Transverse colon (tissue), 4 donors: Measurements from ENCODE around the gene NUAK2. TPM values are rescaled to one million over a fixed set of nuclear protein-coding genes. Genes with fewer than 3 reads are reported as not detected.

Source experiments
- DNase-seq: peaks from one replicate; pipeline ENCODE4 v3.0.0-alpha.2; 2019
- H3K27ac ChIP-seq, 4 donors: fragments of 200-600 bp; sonication (generic); 2 replicates each; pipeline ENCODE4 v1.5.1; 2016 to 2018; ENCODE audit warnings: inconsistent platforms in 4 of 4
- H3K27me3 ChIP-seq: fragments of 200-600 bp; sonication (generic); 2 replicates; pipeline ENCODE4 v1.5.1; 2017; ENCODE audit warnings: inconsistent platforms
- H3K36me3 ChIP-seq, 4 donors: fragments of 200-600 bp; sonication (generic); 2 replicates each; pipeline ENCODE4 v1.5.1; 2017 to 2019; ENCODE audit warnings: inconsistent platforms in 4 of 4
- H3K4me1 ChIP-seq, 4 donors: fragments of 200-600 bp; sonication (generic); 2 replicates each; pipeline ENCODE4 v1.5.1; 2017 to 2020; ENCODE audit warnings: inconsistent platforms in 4 of 4
- H3K4me3 ChIP-seq, 4 donors: fragments of 200-600 bp; sonication (generic); 1 replicate in 1 of 4; 2 replicates in 3 of 4; pipeline versions ENCODE4 v1.5.1 to v1.6.1; 2017 to 2019; ENCODE audit warnings: inconsistent platforms in 4 of 4
- H3K9me3 ChIP-seq, 2 donors: fragments of 200-600 bp; sonication (generic); 2 replicates each; pipeline ENCODE4 v1.5.1; 2017 to 2019; ENCODE audit warnings: inconsistent platforms in 2 of 2
- EP300 ChIP-seq: sonication (generic); formaldehyde crosslinking; IDR thresholded peaks from one replicate; pipeline ENCODE4 v1.6.1; 2017; ENCODE audit warnings: antibody characterized with exemption, low read depth
- POLR2A ChIP-seq: fragments of 450-650 bp; IDR thresholded peaks from one replicate; pipeline ENCODE4 v1.6.1; 2016; ENCODE audit warnings: antibody characterized with exemption, mild to moderate bottlenecking, moderate library complexity
- POLR2AphosphoS5 ChIP-seq, 3 donors: sonication (generic); formaldehyde crosslinking; IDR thresholded peaks; one replicate each; pipeline ENCODE4 v1.6.1; 2016; ENCODE audit warnings: antibody characterized with exemption in 3 of 3
- WGBS, 2 donors: methylation state at CpG; one replicate each; pipeline ENCODE4 v1.1.5; 2018; ENCODE audit warnings: low coverage in 1 of 2; 5-methylcytosine and 5-hydroxymethylcytosine counted together
- in situ Hi-C, 4 donors: fragments of 200-750 bp; cut with MboI; loops; one replicate each; pipeline versions ENCODE4 v1.15.0 to v1.15.1; 2017; ENCODE audit warnings: low sequenced_read_pairs in 3 of 4, low pct_ligation_motif_present in 1 of 4, low pct_unique_long_range_greater_than_20kb in 1 of 4
- intact Hi-C: fragments of 100-400 bp; cut with DNase I; formaldehyde crosslinking; loops from one replicate; pipeline ENCODE4 v1.15.1; 2023; ENCODE audit warnings: low total_unique reads
- small RNA-seq, 4 donors: library from RNA; depleted of rRNA; stranded (forward); fragments of <200 nt; gene quantifications; one replicate each; pipeline ENCODE3, GENCODE V24; 2016
- total RNA-seq, 4 donors: library from RNA; depleted of rRNA; stranded (reverse); fragments of >200 nt; gene quantifications; one replicate each; pipeline ENCODE4 v1.1.0, GENCODE V29; 2016
- TF ChIP-seq, protein P1 (sequence below), 5 experiments: fragments of 200-600 bp in 3 of 5; fragments of 450-650 bp in 2 of 5; sonication (generic) in 3 of 5; IDR thresholded peaks; 1 replicate in 2 of 5; 2 replicates in 3 of 5; pipeline ENCODE4 v1.5.1; 2016 to 2017; ENCODE audit warnings: antibody characterized with exemption in 5 of 5, inconsistent platforms in 3 of 5, mild to moderate bottlenecking in 2 of 5, moderate library complexity in 1 of 5

Gene NUAK2
- total RNA-seq, 4 donors from 2014 or later: 12.5 to 46.8 (median 24.4) TPM

- intact Hi-C loops (loop anchor here (10.0 kb wide), 1 partner anchor 112 kb away; no protein-coding TSS in a partner anchor), in situ Hi-C loops (loop anchor here in 2 of 4 donors (10.0 kb wide), 2 partner anchors 272 to 282 kb away; no protein-coding TSS in a partner anchor)
- H3K27ac ChIP-seq: no peak overlapping the region
- 91% methylated on average over 18 of the region's 19 CpGs; no CpG with 5 or more reads in 1 of the 2 donors for WGBS, 2 donors
- H3K27me3 ChIP-seq: no peaks in the 10 kb centered on the region
- no peaks in the 10 kb centered on the region for H3K9me3 ChIP-seq
- TF ChIP-seq POLR2AphosphoS5 (IDR thresholded peaks at IDR 0.05): no peak
- TF ChIP-seq, protein P1, sequence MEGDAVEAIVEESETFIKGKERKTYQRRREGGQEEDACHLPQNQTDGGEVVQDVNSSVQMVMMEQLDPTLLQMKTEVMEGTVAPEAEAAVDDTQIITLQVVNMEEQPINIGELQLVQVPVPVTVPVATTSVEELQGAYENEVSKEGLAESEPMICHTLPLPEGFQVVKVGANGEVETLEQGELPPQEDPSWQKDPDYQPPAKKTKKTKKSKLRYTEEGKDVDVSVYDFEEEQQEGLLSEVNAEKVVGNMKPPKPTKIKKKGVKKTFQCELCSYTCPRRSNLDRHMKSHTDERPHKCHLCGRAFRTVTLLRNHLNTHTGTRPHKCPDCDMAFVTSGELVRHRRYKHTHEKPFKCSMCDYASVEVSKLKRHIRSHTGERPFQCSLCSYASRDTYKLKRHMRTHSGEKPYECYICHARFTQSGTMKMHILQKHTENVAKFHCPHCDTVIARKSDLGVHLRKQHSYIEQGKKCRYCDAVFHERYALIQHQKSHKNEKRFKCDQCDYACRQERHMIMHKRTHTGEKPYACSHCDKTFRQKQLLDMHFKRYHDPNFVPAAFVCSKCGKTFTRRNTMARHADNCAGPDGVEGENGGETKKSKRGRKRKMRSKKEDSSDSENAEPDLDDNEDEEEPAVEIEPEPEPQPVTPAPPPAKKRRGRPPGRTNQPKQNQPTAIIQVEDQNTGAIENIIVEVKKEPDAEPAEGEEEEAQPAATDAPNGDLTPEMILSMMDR (IDR thresholded peaks at IDR 0.05): no peak
- no peak for TF ChIP-seq EP300
- no peak for TF ChIP-seq POLR2A
- DNase-seq: no peak
- no peaks in the 10 kb centered on the region for H3K36me3 ChIP-seq
- H3K4me1 ChIP-seq: peaks cover 0 to 25% (median under 1%) of the 10 kb centered on the region in 4 donors
- H3K4me3 ChIP-seq: no peak overlapping the region
Measured at GRCh38 chr1:205256951-205257625, 64.5 kb downstream of the NUAK2 start.

- peak overlapping the region in 1 of 4 donors; percentile 22 for H3K27ac ChIP-seq
- WGBS, 2 donors: 32% methylated on average over 8 of the region's 8 CpGs; no CpG with 5 or more reads in 1 of the 2 donors
- in situ Hi-C loops: loop anchor here in 2 of 4 donors (10.0 kb wide), 2 partner anchors 271 to 281 kb away; no protein-coding TSS in a partner anchor
Measured at GRCh38 chr1:205255941-205256780, 65.4 kb downstream of the NUAK2 start.

More at GRCh38 chr1:205255941-205256780, 65.4 kb downstream of the NUAK2 start:
- Histone ChIP-seq H3K36me3 (no peaks in the 10 kb centered on the region), H3K4me1 (peaks cover 0 to 16% (median 0%) of the 10 kb centered on the region in 4 donors), H3K9me3 (no peaks in the 10 kb centered on the region), H3K27me3 (no peaks in the 10 kb centered on the region), H3K4me3 (no peak overlapping the region)
- TF ChIP-seq, protein P1 (IDR thresholded peaks at IDR 0.05): peak; percentile 94 to 99 (median 97)
- TF ChIP-seq POLR2AphosphoS5 (IDR thresholded peaks at IDR 0.05) (peak in 1 of 3 donors; percentile 7), EP300 (no peak), POLR2A (no peak)
- intact Hi-C loops: loop anchor here (10.0 kb wide), 1 partner anchor 111 kb away; no protein-coding TSS in a partner anchor
- DNase-seq: peak; percentile 93

Small RNA genes within 50 kb of the gene (small RNA-seq; reads per million reads assigned to genes)
- 0 reads per million in 4 donors for gene SNRPGP10

Other genes starting within 250 kb of the NUAK2 start
- gene TMEM81, start 237.3 kb downstream of the NUAK2 start, total RNA-seq: 1 to 10 TPM in 2 of 4 donors, not detected in 2; 2.9 to 3.7 TPM
- 10 to 100 TPM in 2 of 4 donors, 1 to 10 TPM in 2; 4.0 to 15.6 (median 10.2) TPM for gene RBBP5, start 199.8 kb downstream of the NUAK2 start, total RNA-seq
- gene DSTYK, start 110.0 kb downstream of the NUAK2 start, total RNA-seq: 1 to 10 TPM; 2.2 to 9.8 (median 6.5) TPM
- gene TMCC2, start 93.8 kb downstream of the NUAK2 start, total RNA-seq: 1 to 10 TPM in 2 of 4 donors, under 1 TPM in 1, not detected in 1; 0.80 to 1.2 (median 1.1) TPM
- gene KLHDC8A, start 35.2 kb upstream of the NUAK2 start, total RNA-seq: under 1 TPM in 2 of 4 donors, not detected in 2; 0.32 to 0.41 TPM
- gene LEMD1, start 100.3 kb upstream of the NUAK2 start, total RNA-seq: not detected
- under 1 TPM in 1 of 4 donors, not detected in 3; 0.48 TPM for gene BLACAT1, start 134.3 kb upstream of the NUAK2 start, total RNA-seq
- 100 to 1,000 TPM in 1 of 4 donors, 10 to 100 TPM in 3; 28.8 to 112 (median 33.5) TPM for gene CDK18, start 182.9 kb upstream of the NUAK2 start, total RNA-seq